Fibroblast of the aortic adventitia (primary cell): ENCODE data around the gene PDIA5. TPM values are rescaled to one million over a fixed set of nuclear protein-coding genes. Genes with fewer than 3 reads are reported as not detected.

Source experiments
- DNase-seq: peaks from one replicate; pipeline ENCODE4 v3.0.0-alpha.2; 2010; ENCODE audit warnings: low read depth
- H3K4me3 ChIP-seq: 2 replicates; pipeline ENCODE4 v1.5.1; 2011; ENCODE audit warnings: low read depth, mild to moderate bottlenecking, control low read depth, low read length, moderate library complexity
- CTCF ChIP-seq: IDR thresholded peaks from 2 replicates; pipeline ENCODE4 v1.5.1; 2011; ENCODE audit warnings: mild to moderate bottlenecking, low read length, control low read depth, inconsistent platforms; ENCODE audit not compliant: insufficient read depth
- total RNA-seq: library from RNA; depleted of rRNA; stranded (reverse); fragments of >200 nt; gene quantifications from 2 replicates; pipeline ENCODE4 v1.2.3, GENCODE V29; 2012; ENCODE audit warnings: low replicate concordance

Gene PDIA5
- total RNA-seq, 1 donor, result 59.1 TPM

GRCh38 chr3:123158899-123159390 is 92.1 kb downstream of the PDIA5 start:
- no peak for TF ChIP-seq CTCF
- H3K4me3 ChIP-seq, result no peak overlapping the region
- no peak for DNase-seq

- DNase-seq, result peak; percentile 25
Observed at GRCh38 chr3:123159926-123160635, 93.3 kb downstream of the PDIA5 start.

DNA sequence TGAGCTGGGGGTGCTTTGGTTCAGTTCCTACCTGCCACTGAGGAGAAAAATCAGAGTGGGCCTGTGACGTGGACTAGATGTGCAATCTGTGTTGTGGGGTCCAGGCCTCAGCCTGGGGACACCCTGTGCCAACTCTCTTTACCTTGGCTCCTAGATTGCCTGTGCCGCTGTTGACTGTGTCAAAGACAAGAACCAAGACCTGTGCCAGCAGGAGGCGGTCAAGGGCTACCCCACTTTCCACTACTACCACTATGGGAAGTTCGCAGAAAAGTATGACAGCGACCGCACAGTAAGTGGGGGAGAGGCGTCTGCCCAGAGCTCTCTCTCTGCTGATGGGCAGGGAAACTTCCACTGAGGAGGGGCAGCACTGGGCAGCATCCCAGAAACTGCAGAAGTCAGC is 94.3 kb downstream of the PDIA5 start:
- H3K4me3 ChIP-seq, result no peak overlapping the region
- no peak for DNase-seq
- no peak for TF ChIP-seq CTCF

More at GRCh38 chr3:123159926-123160635, 93.3 kb downstream of the PDIA5 start:
- no peak overlapping the region for H3K4me3 ChIP-seq
- TF ChIP-seq CTCF, result no peak

DNA sequence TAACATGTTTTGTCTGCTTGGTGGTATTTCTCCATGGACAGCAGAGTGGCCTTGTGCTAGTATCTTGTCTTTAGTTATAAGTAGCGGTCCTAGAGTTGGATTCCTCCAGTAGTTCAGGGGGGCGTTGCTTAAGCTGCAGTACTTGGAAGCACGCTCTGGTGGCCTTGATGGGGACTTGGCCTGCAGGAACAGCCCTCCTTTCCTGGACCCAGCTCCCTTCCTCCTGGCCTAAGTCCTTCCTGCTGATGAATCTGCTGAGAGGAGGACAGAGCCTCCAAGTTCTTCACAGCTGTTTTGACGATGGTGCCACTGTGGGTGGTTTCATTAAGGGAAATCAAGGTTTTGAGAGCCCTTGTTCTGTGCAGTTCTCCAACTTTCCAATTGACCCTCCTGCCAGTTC is 96.3 kb downstream of the PDIA5 start:
- TF ChIP-seq CTCF, result no peak
- no peak for DNase-seq
- H3K4me3 ChIP-seq, result no peak overlapping the region

- no peak for DNase-seq
- no peak overlapping the region for H3K4me3 ChIP-seq
- TF ChIP-seq CTCF, result no peak
Observed at GRCh38 chr3:123165163-123165562, 98.3 kb downstream of the PDIA5 start.

DNA sequence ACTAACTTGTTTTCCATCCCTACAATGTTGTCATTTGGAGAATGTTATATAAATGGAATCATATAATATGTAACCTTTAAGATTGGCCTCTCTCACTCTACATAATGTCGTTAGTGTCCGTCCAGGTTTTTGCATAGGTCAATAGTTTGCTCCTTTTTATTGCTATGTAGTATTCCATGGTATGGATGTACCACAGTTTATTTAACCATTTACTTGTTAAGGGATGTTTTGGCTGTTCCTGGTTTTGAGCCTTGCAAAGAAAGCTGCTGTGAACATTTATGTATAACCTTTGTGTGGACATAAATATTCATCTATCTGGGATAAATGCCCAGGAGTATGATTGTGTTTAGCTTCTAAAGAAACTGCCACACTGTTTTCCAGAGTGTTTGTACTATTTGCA is 100.9 kb downstream of the PDIA5 start:
- DNase-seq, result no peak
- no peak for TF ChIP-seq CTCF
- no peak overlapping the region for H3K4me3 ChIP-seq

DNA sequence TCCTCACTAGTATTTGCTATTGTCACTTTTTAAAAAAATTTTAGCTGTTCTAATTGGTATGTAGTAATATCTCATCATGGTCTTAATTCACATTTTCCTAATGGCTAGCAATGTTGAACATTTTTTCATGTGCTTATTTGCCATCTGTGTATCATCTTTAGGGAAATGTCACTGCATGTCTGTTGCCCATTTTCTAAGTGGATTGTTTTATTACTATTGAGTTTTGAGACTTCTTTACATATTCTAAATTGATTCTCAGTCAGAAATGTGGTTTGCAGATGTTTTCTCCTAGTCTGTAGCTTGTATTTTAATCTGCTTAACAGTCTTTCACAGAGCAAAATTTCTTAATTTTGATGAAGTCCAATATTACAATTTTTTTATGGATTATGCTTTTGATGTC is 101.3 kb downstream of the PDIA5 start:
- no peak for DNase-seq
- no peak for TF ChIP-seq CTCF
- no peak overlapping the region for H3K4me3 ChIP-seq
